ENCODE data around the gene SIL1.
"Not testable (repeated sequence)": the region's sequence is repeated elsewhere in the genome, so short reads cannot be mapped to it uniquely, and the experiment has no call there.

SIL1 gene

DNA sequence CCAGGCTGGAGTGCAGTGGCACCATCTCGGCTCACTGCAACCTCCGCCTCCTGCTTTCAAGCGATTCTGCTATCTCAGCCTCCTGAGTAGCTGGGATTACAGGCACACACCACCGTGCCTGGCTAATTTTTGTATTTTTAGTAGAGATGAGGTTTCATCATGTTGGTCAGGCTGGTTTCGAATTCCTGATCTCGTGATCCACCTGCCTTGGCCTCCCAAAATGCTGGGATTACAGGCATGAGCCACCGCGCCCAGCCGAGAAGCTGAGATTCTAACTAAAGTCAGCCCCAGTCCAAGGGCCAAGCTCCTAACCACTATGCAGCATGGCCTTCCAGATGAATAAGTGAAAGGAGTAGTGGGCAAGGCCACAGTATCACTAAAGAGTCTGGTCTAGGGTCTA, 20.9 kb downstream of the SIL1 start:
- not testable (repeated sequence) for DNase-seq, ATAC-seq

DNA sequence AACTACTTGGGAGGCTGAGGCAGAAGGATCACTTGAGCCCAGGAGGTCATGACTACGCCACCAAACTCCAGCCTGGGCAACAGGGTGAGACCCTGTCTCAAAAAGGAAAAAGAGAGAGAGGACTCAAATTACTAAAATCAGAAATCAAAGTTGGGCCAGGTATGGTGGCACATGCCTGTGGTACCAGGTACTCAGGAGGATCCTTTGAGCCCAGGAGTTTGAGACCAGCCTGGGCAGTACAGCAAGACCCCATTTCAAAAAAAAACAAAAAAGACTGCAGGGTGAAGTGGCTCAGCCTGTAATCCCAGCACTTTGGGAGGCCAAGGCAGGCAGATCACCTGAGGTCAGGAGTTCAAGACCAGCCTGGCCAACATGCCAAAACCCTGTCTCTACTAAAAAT, 23.8 kb downstream of the SIL1 start:
- not testable (repeated sequence) for DNase-seq, ATAC-seq

DNA sequence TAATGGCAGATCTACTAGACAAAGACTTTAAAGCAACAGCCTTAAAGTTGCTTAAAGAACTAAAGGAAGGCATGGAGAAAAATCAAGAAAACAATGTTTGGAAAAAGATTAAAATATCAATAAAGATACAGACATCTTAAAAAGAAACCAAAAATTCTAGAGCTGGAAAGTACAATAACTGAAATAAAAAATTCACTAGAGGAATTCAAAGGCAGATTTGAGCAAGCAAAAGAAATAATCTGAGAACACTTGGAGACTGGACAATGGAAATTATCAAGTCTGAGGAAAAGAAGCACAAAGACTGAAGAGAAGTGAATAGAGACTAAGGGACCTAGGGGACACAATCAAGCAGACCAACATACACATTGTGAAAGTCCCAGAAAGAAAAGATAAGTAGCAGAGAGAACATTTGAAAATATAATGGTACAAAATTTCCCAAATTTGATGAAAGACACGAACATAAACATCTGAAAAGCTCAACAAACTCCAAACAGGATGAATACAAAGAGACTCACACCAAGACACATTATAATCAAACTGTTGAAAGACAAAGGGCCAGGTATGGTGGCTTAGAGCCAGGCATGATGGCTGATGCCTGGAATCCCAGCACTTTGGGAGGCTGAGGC, 26.3 kb downstream of the SIL1 start:
- DNase-seq (no peak), ATAC-seq (no peak)

DNA sequence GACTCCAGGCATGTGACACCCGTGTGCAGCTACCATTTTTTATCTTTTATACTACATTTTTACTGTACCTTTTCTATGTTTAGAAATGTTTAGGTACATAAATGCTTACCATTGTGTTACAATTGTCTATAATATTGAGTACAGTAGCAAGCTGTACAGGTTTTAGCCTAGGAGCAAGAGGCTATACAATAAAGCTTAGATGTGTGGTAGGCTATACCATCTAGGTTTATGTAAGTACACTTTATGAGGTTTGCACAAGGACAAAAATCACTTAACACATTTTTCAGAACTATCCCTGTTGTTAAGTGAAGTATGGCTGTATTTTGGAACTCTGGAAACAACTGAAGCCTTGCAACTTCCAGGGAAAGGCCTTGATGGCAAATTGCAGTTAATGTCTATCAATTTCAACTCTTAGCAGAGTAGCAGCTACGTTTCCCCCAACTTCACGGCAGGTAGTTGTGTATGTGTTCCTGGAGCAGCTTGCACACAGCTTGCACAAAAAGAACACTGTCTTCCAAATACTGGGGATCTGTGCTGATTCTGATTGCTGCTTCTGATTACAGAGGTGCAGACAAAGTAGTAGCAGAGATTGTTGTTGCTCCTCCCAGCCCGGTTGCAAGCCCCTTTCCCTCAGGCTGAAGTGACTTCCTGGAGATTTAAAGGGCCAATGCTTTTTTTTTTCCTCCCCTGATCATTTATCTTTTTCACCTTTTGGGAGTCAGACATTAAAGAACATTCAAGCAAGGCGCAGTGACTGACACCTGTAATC, 30.0 kb downstream of the SIL1 start:
- ATAC-seq = no peak
- no peak for DNase-seq

DNA sequence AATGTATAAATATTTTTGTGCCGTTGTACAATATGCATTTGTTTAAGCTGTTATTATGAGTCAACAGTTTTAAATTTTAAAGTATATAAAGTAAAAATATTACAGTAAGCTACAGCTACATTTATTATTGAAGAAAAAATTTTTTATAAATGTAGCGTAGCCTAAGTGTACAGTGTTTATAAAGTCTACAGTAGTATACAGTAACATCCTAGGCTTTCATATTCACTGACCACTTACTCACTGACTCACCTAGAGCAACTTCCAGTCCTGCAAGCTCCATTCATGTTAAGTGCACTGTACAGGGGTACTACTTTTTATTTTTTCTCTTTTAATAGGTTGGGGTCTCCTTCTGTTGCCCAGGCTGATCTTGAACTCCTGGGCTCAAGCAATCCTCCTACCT, 30.6 kb downstream of the SIL1 start:
- DNase-seq (no peak), ATAC-seq (no peak)

DNA sequence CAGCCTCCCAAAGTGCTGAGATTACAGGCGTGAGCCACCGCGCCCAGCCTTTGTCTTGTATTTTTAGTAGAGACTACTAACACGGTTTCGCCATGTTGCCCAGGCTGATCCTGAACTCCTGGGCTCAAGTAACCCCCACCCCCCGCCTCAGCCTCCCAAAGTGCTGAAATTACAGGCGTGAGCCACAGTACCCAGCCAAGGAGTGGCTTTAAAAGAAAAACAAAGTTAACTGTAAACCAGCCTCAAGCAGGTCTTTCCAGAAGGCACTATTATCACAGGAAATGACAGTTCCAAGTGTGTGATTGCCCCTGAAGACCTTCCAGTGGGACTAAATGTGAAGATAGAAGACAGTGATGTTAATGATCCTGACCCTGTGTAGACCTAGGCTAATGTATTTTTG, 31.1 kb downstream of the SIL1 start:
- DNase-seq (no peak), ATAC-seq (no peak)

DNA sequence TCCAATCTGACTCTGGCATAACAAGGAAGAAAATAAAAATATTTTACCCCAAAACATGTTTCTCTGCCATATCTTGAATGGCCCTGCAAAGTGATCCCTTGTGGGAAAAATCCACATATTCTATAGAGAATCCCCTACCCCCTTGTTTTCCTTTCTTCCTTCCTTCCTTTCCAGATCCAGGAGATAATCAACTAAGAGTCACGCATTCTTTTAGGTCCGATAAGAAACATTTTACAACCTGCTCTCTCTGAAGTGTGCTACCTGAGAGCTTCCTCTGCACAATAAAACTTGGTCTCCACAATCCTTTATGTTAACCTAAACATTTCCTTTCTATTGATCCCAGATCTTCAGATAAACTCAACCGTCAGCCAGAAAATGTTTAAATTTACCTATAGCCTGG, 33.3 kb downstream of the SIL1 start:
- not testable (repeated sequence) for DNase-seq, ATAC-seq

DNA sequence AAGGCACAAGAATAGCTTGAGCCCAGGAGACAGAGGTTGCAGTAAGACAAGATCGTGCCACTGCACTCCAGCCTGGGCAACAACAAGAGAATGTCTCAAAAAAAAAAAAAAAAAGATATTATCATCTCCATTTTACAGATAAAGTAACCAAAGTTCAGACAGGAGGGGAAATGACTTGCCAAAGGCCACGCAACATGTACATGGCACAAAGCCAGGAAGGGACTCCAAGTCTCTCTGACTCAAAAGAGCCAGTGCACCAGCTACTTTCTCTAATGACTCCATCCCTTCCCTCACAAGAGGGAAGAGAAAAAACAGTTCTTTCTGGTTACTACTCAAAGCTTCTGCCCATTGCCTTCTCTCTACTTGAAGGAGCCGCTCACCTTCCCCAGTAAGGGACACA, 34.1 kb downstream of the SIL1 start:
- no peak for ATAC-seq
- no peak for DNase-seq

DNA sequence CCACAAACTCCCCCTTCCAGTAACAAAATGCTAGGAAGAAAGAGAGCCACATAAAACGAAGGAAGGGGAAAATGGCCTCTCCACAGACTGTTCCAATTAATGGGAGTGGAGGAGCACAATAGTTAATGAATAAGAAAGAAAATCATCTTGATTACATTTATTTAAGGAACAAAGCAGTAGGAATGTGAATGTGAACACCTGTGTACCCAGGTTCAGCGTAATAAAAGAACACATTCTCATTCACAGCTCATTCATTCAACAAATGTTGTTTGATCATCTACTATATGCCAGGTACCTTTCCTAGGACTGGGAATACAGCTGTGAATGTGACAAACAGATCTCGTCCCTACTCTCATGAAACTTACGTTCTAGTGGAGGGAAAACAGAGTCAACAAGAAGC, 35.7 kb downstream of the SIL1 start:
- no peak for ATAC-seq
- no peak for DNase-seq

DNA sequence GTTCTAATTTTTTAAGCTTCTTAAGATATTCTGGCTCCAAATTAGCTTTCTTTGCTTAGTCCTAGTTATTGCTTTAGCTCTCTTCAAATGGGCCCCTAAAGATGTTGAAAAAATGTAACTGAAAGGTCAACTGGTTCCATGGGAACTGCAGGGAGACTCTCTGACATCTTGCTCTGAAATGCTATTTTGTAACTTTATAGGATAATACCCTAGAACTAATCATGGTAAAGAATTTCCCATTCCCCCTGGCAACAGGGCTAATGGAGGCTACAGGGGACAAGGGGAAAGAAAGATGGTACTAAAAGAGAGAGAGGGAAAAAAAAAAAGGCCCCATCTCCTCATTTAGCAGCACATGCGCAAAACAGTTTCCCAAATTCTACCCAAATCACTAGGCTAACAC, 39.4 kb downstream of the SIL1 start:
- DNase-seq (no peak), ATAC-seq (no peak)

DNA sequence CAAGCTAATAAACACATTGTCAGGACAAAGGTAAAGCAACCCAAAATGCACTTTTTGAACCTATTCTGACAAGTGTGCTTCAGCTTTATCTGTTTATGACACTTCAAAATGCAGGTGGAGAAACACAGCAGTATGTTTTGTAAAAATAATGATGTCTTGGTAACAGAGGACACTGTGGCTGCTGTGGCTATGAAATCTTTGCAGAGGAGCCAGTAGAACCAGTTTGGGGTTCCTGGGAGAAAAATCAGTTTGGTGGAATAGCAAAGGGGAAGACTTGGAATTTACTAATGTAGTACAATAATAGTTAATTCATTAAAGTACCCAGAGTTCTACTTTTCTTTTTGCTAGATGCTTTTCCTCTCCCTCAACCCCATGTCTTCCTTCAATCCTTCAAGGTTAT, 40.6 kb downstream of the SIL1 start:
- ATAC-seq (no peak), DNase-seq (no peak)

DNA sequence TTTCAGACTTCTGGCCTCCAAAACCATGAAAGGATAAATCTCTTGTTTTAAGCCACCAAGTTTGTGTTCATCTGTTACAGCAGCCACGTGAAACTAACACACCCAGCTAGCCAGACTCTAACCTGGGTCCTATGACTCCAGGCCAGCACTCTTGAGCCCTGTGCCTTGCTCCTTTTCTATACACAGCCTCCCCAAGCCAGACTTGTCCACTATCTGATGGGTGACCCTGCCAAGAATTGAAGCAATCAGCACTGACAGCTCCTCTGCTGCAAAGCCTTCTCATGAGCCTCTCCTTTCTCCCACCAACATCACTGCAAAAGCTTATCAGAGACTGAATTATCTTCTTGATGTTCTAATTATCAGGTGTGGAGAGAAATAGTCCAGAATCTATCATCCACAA, 41.4 kb downstream of the SIL1 start:
- no peak for ATAC-seq
- no peak for DNase-seq

DNA sequence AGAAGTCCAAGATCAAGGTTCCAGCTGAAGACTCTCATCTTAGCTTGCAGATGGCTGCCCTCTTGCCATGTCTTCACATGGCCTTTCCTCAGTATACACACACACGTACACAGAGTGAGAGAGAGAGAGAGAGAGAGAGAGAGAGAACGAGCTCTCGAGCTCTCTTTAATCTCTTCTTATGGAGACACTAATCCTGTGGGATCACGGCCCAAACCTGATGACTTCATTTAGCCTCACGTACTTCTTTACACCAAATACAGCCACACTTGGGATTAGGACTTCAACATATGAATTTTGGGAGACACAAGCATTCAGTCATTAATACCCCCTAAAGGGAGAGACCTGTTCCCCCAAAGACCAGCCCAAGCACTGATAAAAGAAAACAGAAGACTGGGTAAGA, 42.8 kb downstream of the SIL1 start:
- DNase-seq (no peak), ATAC-seq (no peak)

DNA sequence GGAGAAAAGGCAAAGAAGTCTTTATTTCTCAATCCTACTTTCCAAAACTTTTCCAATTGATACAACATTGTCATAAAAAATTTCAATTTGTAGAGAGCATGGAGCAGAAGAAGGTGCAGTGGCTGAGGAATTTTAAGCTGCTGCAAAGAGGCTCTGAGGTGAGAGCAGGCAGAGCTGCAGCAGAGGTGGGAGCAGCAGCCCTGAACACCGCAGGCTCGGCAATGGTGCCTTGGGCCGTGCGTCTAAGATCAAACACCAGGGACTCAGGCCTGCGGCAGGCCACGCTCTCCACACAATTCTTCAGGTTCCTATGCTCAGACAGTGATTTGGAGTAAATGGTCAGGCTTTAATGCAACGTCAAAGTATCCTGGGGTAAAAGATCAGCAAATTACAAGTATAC, 46.3 kb downstream of the SIL1 start:
- DNase-seq = no peak
- ATAC-seq = no peak

DNA sequence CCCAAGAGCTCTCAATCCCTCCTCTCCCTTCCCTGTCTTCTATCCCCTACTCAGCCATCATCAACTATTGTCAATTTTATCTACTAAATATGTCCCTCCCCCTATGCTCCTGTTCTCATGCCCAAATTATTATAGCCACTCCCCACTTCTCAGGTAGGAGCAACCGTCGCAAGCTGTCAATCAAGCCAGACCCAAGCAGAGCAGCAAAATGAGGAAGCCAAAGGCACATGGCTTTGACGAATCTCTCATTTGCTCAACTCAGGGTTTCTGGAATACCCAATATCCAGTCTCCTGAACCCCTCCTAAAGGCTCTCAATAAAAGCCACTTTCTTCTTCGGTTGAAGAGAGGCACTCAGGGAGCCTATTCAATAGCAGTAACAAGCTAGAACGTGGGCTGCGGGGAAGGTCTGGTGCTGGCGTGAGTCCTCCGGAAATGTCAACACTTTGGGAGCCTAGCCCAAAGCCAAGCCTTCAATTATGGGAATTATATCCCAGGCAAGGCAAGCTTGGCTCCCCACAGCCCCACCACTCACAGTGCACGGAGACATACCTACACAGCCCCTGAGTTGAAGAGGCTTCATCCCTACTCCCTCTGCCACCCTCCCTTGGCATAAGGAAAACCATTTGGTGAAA, 47.7 kb downstream of the SIL1 start:
- ATAC-seq (no peak), DNase-seq (no peak)

DNA sequence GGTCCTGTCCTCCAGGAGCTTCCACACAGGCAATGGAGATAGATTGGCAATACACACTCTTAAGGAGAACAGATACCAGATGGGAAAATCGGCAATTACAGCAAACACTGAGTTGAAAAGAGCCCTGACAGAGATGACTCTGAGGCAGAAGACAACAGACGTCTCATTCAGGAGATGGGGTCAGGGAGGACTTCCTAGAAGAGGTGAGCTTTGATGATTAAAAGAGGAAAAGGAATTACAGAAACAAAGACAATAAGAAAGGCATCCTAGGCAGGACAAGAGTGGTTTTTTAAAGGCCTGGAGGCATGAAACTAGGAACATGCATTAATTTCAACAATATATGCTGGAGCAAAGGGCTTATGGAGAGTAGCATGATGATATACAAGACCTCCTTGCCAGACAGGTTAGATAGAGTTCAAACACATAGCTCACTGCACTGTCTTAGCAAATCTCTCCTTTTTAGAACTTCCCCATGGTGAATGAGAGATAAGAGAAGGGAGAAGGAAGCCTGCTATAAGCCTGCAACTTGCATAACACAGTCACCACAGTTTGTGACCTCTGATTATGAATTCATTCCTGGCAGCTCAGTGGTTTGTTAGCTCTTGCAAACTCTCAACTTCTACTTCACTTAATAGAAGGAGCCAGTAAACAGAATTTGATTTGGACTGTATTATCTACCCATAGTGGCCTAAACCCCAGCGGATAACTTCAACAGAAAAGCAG, 48.5 kb downstream of the SIL1 start:
- ATAC-seq (no peak), DNase-seq (no peak)

DNA sequence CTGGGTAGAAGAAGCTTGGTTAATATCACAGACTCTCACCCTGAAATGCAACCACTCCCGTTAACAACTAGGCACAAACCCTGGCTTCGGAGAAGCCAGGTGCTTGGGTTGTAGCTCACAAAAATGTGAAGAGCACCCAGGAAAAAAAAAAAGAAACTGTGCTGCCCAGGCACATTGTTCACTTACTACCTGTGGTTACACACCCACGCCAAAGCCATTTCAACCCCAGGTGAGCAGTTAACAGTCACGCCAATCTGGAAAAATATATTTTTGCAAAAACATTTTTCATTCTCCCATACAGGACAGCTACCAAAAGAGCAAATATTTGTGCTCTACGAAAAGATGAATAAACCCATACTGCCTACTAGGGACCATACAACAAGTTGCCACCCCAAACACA, 49.2 kb downstream of the SIL1 start:
- ATAC-seq = no peak
- DNase-seq = no peak

DNA sequence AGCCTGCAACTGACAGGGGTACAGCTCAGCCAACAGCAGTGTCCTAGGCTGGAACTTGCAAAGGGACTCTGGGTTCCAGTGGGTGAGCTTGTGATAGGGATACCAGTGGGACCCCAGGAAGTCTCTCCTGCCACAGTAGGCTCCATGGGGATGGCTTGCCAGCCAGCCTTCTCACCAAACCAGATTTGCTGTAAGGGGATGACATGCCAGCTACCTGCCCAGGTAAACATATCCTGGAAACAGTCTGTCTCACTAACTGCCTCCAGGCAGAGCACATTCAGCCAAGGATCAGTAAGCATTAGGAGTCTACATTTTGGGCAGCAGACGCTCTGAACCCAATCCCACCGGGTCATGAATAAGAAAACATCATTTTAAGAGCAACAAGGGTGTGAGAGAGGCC, 49.9 kb downstream of the SIL1 start:
- DNase-seq = no peak
- no peak for ATAC-seq

DNA sequence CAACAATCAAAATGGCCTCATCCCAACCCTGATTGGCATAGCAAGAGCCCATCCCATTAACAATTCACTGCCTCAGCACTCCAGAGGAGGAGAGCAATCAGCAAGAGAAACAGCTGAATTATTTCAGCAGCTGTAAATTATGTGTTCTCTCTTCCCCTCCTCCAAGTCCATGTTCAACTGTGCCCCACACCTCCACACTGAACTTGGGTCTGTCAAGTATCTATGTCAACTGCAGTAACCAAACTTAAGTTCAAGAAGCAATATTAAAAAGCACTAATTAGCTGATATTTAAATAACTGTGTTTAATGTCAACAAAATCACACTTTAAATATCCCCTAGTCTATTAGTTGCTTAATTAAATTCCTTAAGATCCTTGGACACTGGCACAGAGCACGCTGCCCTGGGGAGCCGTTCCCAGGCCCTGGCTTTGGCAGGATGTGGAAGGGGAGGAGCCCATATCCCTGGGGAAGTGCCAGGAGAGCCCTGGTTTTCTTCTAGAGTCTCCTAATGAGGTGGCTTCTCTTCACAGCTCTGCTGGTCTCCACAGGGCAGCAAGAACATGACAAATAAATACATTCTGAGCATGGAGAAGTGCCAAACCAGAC, 50.6 kb downstream of the SIL1 start:
- DNase-seq = no peak
- no peak for ATAC-seq

DNA sequence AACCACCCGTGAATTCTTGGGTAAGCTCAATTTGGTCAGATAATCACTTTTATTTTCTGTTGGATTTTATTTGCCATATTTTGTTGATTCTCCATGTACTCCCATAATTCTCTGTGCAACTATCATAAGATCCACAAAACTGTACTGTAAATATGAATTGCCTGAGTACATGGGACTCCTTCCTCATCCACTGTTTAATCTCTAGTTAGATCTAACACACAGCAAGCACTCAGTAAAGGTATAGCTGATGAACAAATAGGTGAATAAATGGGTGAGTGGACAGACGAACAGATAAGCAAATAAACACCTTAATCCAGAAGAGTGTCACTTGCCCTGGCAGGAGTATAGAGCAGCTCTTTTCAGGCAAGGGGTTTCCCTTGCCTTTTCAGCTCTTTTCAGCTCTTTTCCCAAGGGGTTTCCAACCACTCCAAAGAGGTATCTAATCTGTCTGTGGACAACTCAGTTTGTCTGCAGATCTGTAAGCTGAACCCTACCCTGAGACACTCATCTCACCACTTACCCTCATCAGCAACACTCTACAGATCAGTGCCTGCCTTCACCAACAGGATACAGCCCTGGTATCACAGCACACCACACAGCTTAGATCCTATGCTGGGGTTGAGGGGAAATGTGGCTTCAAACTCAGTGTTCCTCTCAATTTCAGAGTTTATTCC, 51.2 kb downstream of the SIL1 start:
- peak; percentile 36 for ATAC-seq
- DNase-seq = no peak

DNA sequence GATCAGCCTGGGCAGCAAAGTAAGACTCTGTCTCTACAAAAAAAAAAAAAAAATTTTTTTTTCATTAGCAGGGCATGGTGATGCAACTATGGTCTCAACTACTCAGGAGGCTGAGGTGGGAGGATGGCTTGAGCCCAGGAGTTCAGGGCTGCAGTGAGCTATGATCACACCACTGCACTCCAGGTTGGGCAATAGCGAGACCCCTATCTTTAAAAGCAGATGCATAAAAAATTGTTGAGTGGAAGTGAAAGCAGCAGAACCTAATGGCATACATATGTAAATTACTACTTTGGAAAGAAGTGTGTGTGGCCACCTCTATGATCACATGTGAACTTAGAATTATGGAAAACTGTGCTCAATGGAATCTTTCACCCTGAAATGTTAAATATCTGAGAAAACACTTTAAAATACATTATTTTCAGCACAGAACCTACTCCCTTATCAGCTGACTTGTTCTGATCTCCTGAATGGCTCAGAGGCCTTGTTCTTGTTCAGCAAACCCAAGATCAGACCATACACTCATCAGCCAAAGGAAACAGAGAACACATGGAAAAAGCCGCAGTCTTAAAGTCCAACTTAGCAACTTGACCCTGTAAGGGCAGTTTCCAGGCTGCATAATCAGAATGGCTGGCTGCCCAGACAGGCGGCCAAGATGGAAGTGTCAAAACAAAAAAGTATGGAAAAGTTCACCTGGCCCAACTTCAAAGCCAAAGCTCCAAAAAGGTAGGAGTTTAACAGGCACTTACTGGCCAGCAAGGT, 56.5 kb downstream of the SIL1 start:
- DNase-seq = no peak
- ATAC-seq = peak; percentile 4
